ENCODE measurements around the gene UEVLD.

- TF ChIP-seq CTCF (IDR thresholded peaks at IDR 0.05) (no peak), EZH2 (IDR thresholded peaks at IDR 0.05; ENCODE audit: borderline replicate concordance, insufficient read depth, low read depth, low read length, poor library complexity, severe bottlenecking) (no peak)
These were observed 29.3 kb upstream of the UEVLD start for GRCh38 chr11:18617688-18618341.

Data from B cell (primary cell).